ENCODE measurements around the gene TMC6. TPM values are rescaled to one million over a fixed set of nuclear protein-coding genes. Genes with fewer than 3 reads are reported as not detected.
A peak's percentile ranks its signal among the peaks of the same experiment; 100 is the strongest.

The TMC6 gene
- total RNA-seq = 10 to 100 TPM; 18.6 to 45.9 (median 28.4) TPM

- peak; percentile 68 to 72 for DNase-seq (ENCODE audit: low spot score in 2 of 2)
- intact Hi-C loops (cut with DNase I; ENCODE audit: low total_unique reads) = no loop called here
- peak within 1 kb of the TSS; percentile 60 to 86 (median 72) for H3K4me3 ChIP-seq
- H3K27ac ChIP-seq = peak within 1 kb of the TSS; percentile 90
- H3K36me3 ChIP-seq = peaks cover 3% of the 10 kb centered on the region
- no peaks in the 10 kb centered on the region for H3K9me3 ChIP-seq
- TF ChIP-seq POLR2A (IDR thresholded peaks at IDR 0.05) = peak; percentile 34
- no peak for TF ChIP-seq CTCF (IDR thresholded peaks at IDR 0.05)
- TF ChIP-seq POLR2AphosphoS5 (IDR thresholded peaks at IDR 0.05) = no peak
- no peaks in the 10 kb centered on the region for H3K27me3 ChIP-seq
- peaks cover 0 to 5% of the 10 kb centered on the region in 2 donors for H3K4me1 ChIP-seq
Measured at GRCh38 chr17:78128551-78129350, at the start of gene TMC6. TSS of gene TMC6 (minus strand) at chr17:78128755. CDS start at chr17:78126832, 1,923 bp downstream.

- TF ChIP-seq CTCF (IDR thresholded peaks at IDR 0.05) (peak; percentile 56 to 78 (median 66)), POLR2AphosphoS5 (IDR thresholded peaks at IDR 0.05) (no peak)
- Histone ChIP-seq H3K27me3 (no peaks in the 10 kb centered on the region), H3K4me1 (peaks cover 5 to 16% of the 10 kb centered on the region in 2 donors), H3K9me3 (no peaks in the 10 kb centered on the region), H3K27ac (peak overlapping the region; percentile 34 to 91), H3K4me3 (no peak overlapping the region), H3K36me3 (no peaks in the 10 kb centered on the region)
- intact Hi-C loops (cut with DNase I; ENCODE audit: low total_unique reads) = loop anchor here (10.0 kb wide), 1 partner anchor 62 kb away; no protein-coding TSS in a partner anchor
- DNase-seq (ENCODE audit: low spot score in 2 of 2) = no peak
Measured at GRCh38 chr17:78176548-78177025, 48.0 kb upstream of the TMC6 start.

- H3K4me1 ChIP-seq = peaks cover 5 to 16% of the 10 kb centered on the region in 2 donors
- intact Hi-C loops (cut with DNase I; ENCODE audit: low total_unique reads) = loop anchor here (10.0 kb wide), 1 partner anchor 61 kb away; no protein-coding TSS in a partner anchor
- DNase-seq (ENCODE audit: low spot score in 2 of 2) = no peak
- H3K9me3 ChIP-seq = no peaks in the 10 kb centered on the region
- peak overlapping the region; percentile 88 to 91 for H3K27ac ChIP-seq
- no peaks in the 10 kb centered on the region for H3K27me3 ChIP-seq
- H3K4me3 ChIP-seq = no peak overlapping the region
- no peaks in the 10 kb centered on the region for H3K36me3 ChIP-seq
- TF ChIP-seq POLR2A (IDR thresholded peaks at IDR 0.05) = no peak
- no peak for TF ChIP-seq CTCF (IDR thresholded peaks at IDR 0.05)
- TF ChIP-seq POLR2AphosphoS5 (IDR thresholded peaks at IDR 0.05) = no peak
Measured at GRCh38 chr17:78175643-78175981, 47.1 kb upstream of the TMC6 start.

GRCh38 chr17:78174870-78175642 lies 46.5 kb upstream of the TMC6 start:
- Histone ChIP-seq H3K27ac (peak overlapping the region; percentile 88 to 91), H3K9me3 (no peaks in the 10 kb centered on the region), H3K4me1 (peaks cover 5 to 16% of the 10 kb centered on the region in 2 donors), H3K27me3 (no peaks in the 10 kb centered on the region), H3K36me3 (no peaks in the 10 kb centered on the region), H3K4me3 (peak overlapping the region in 2 of 3 donors; percentile 32 to 41)
- TF ChIP-seq CTCF (IDR thresholded peaks at IDR 0.05) (no peak), POLR2A (IDR thresholded peaks at IDR 0.05) (no peak), POLR2AphosphoS5 (IDR thresholded peaks at IDR 0.05) (no peak)
- DNase-seq (ENCODE audit: low spot score in 2 of 2) = peak in 1 of 2 donors; percentile 58
- intact Hi-C loops (cut with DNase I; ENCODE audit: low total_unique reads) = loop anchor here (10.0 kb wide), 1 partner anchor 60 kb away; no protein-coding TSS in a partner anchor

Data from breast epithelium (tissue), 4 donors.